Measurements from ENCODE around the gene HIF1AN. TPM values are rescaled to one million over a fixed set of nuclear protein-coding genes. Genes with fewer than 3 reads are reported as not detected.

The HIF1AN gene
- total RNA-seq, 1 donor from 2014 or later = 53.7 TPM

DNA sequence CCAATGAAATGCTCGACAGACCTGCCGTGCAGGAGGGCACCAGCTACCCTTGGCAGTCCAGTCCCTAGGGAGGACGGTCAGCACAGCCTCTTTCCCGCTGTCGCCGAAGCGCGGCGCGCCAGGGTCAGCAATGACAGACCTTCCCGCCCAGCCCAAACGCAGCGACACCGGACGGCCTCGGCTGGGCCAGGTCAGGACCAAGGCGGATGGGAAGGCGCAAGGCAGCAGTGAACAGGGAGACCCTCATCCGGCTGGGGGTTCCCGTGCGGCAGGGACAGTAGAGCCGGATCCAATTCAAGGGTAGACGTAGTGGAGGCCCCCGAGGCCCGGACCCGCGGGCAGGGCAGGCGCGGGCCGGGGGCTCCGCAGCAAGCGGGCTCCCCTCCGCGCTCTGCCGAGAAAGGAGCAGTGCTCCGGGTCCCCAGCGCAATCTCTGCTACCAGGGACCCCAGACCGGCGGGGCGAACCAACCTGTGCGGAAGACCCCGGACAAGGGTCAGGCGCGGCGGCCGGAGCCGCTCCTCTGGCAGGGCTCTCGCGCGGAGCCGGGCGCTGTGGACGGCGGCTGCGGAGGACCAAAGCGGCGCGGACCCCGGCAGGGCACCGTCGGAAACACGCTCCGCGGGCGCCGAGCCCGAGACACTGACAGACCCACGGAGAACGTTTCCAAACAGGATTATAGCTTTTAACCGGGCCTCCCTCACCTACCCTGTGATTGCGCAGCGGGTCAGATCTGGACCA is 16.3 kb upstream of the HIF1AN start, which contains the start of gene SEC31B:
Gene SEC31B, minus strand, starts transcription at position 551 of the 741 bp plus-strand sequence. CDS start 2,909 bp downstream, outside the sequence.
- peak; percentile 82 for DNase-seq (ENCODE audit: low spot score)
- intact Hi-C loops (cut with DNase I) = loop anchor here (5.0 to 10.0 kb wide), 2 partner anchors 87 to 175 kb away; partner anchors contain the start of gene SCD

DNA sequence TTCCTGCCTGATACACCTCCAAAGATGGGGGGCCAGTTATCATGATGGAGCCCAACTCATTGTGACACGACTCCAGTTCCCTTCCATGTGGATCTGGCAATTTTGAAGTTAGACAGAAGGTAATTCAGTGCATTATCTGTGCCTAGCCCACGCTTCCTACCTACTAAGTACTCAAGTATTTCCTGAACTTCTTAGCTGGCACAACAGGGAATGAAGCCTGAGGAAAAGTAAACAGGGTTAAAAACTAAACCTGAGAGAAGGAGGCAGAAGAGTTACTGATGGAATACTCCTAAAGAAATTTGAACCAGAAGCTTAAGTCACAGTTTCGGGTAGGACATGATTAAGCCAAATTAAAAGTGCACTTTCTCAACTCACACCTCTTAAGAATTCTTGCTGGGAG is 14.9 kb upstream of the HIF1AN start:
- intact Hi-C loops (cut with DNase I) = no loop called here
- DNase-seq (ENCODE audit: low spot score) = no peak

DNA sequence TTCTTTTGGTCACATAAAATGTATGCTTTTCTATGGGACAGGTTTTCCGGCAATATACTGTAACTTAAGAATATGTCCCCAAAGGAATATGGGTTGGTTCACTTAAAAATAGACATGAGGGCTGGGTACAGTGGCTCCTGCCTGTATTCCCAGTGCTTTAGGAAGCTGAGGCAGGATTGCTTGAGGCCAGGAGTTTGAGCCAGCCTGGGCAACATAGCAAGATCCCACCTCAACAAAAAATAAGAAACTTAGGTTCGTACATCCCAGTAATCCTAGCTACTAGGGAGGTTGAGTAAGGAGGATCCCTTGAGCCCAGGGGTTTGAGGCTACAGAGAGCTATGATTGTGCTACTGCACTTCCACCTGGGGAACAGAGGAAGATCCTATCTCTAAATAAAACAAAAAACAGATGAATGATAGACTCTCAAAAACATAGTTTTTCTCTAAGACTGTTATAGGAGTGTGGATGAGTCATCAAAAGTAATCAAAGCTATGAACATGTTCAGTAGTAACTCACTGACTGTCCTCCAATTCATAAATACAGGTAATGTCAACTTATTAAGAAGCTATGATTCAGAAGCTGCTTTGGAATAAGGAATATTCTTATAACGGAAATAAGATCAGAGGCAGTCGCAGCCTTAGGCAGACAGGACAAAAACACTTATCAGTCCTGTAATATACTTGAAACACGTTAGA is 13.5 kb upstream of the HIF1AN start:
- intact Hi-C loops (cut with DNase I) = no loop called here

DNA sequence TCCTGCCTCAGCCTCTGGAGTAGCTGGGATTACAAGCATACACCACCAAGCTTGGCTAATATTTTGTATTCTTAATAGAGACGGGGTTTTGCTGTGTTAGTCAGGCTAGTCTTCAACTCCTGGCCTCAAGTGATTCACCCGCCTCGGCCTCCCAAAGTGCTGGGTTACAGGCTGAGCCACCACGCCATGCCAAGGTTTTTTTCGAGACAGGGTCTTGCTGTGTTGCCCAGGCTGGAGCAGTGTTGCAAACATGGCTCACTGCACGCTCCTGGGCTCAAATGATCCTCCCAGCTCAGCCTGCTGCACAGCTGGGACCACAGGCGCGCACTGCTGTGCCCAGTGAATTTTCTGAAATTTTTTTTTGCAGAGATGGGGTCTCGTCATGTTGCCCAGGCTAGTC is 12.8 kb upstream of the HIF1AN start:
- no peak for DNase-seq (ENCODE audit: low spot score)
- intact Hi-C loops (cut with DNase I) = no loop called here

More for the DNA sequence above, 13.5 kb upstream of the HIF1AN start:
- DNase-seq (ENCODE audit: low spot score) = no peak

DNA sequence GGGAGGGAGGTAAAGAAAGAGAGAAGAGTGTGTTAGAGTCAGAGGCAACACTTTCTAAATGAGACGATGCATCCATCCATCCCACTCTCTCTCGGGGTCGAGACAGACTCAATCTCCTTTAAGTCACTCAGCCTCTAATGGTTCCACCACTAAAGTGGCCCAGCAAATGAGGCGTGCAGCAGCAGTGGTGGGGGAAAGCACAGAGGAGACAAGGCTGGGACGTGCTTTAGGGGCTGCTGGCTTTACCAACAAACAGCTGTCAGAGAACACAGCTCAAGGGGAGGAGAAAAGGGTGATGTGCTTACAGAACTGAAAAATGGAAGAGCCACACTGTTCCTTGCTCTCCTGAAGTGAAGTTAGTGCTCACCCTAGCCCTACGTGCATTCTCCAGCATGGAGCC is 11.5 kb upstream of the HIF1AN start:
- intact Hi-C loops (cut with DNase I) = no loop called here
- no peak for DNase-seq (ENCODE audit: low spot score)

DNA sequence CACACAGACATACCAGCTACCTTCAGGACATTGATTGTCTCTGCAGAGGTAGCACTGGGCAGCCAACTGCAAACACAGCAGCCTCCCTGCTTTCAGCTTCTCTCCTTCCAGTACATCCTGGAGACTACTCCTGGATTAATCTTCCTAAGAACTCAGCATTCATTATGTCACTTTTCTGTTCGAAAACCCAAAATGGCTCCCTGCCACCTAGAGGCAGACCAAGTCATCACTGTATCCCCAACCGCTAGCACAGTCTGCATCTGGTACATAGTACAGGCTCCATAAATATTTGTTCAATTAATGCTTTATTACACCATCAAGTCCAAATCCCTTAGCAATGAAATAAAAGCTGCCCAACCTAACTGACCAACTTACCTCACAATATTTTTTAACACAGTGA is 11.1 kb upstream of the HIF1AN start:
- DNase-seq (ENCODE audit: low spot score) = no peak
- intact Hi-C loops (cut with DNase I) = loop anchor here (5.0 kb wide), 1 partner anchor 237 kb away; the partner anchor contains the start of gene BLOC1S2

DNA sequence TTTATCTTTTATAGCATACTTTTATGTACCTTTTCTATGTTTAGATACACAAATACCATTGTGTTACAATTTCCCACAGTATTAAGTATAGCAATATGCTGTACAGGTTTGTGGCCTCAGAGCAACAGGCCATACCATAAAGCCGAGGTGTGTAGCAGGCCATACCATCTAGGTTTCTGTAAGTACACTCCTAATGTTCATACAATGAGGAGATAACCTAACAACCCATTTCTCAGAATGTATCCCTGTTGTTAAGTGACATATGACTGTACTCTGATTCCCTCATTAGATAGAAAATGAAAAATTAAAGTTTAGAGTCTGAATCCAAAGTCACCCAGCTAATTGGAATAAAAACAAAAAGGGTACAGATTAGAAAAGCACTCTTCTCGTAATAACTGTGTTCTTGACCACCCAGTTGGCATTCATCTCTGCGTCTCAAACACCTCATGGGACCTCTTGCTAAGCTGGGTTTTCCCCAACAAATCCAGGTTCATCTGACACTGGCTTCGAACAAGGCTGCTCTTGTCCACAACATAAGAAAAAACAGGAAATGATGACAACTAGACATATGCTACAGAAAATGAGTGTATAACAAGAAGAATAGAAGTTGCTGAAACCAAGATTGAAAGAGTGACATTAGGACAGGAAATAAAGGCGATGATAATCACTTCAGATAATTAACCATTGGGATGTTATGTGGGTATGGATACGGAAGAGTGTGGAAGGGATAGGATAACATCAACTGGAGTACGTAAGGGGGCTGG is 7.4 kb upstream of the HIF1AN start:
- DNase-seq (ENCODE audit: low spot score) = no peak
- intact Hi-C loops (cut with DNase I) = loop anchor here (5.0 kb wide), 1 partner anchor 241 kb away; the partner anchor contains the start of gene BLOC1S2

DNA sequence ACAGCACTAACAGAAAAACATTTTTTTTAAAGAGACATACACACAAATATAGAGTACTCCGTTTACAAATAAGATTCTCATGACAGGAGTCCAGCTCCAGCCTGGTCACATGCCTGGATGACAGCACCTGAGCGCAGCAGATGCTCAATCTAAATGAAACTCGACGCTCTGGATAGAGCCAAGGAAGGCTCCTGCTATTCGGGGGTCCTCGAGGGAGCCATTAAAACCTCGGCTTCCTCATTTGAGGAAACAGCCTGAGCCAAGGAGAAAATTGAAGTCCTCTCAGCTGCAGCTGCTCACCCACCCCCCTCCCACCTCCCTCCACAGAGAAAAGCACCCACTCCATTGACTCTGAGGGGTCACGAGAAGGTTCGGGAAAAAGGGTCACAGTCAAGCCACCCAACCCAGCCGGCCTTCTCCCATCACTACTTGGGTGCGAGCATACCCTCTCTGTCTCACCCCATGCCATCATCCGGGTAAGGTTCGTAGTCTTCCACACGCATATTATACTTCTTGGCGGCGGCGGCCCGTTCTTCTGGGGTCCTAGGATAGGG is 6.7 kb upstream of the HIF1AN start:
- intact Hi-C loops (cut with DNase I) = loop anchor here (5.0 kb wide), 1 partner anchor 242 kb away; the partner anchor contains the start of gene BLOC1S2
- no peak for DNase-seq (ENCODE audit: low spot score)

DNA sequence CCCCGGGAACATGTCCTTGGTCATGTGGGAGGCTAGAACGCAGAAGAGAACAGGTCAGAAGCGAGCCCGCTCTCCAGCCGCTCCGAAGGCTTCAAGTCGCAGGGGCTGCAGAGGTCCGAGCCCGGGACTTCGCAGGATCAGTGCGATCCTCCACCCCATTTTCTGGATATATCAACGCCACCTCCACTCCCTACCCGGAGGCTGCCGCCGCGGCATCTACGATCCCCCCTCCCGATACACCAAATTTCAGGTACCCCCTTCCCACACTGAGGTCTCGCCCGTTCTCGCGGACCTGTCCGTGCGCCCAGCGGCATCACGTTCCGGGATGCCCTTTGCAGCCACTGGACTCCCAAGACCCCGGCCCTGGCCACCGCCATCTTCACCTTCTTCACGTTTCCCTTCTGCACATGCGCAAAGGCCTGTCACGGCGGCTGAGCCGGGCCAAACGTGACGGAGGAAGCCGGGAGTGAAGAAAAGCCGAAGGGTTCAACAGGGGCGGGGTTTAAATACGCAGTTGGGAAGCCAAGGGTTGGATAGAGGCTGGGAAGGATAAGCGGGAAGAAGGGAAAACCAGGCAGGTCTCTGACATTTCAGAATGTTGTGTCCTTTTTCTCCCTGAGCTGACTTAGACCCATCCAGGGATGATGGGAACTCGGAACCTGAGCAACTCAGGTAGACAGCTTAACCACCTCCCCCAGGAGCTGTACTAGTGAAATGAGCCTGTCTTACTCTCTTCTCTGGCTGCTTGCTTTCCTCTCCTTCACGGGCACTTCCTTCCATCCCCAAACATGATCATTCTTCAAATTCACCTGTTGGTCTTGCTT is 6.1 kb upstream of the HIF1AN start, which contains the start of gene NDUFB8:
Gene NDUFB8, minus strand, starts transcription at position 397 of the 824 bp plus-strand sequence. Its CDS starts 20 bp downstream, at position 377.
- intact Hi-C loops (cut with DNase I) = loop anchor here (5.0 kb wide), 1 partner anchor 242 kb away; the partner anchor contains the start of gene BLOC1S2
- peak; percentile 94 for DNase-seq (ENCODE audit: low spot score)

DNA sequence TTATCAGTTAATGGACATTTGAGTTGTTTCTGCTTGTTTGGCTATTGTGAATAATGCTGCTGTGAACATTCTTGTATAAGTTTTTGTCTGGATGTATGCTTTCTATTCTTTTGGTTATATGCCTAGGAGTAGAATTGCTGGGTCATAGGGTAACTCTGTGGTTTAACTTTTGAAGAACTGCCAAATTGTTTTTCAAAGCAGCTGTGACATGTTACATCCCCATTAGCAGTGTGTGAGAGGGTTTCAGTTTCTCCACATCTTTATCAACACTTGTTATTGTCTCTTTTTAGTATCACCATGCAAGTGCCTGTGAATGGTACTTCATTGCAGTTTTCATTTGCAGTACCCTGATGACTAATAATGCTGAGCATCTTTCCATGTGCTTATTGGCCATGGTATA is 4.0 kb upstream of the HIF1AN start:
- intact Hi-C loops (cut with DNase I) = no loop called here
- DNase-seq (ENCODE audit: low spot score) = no peak

DNA sequence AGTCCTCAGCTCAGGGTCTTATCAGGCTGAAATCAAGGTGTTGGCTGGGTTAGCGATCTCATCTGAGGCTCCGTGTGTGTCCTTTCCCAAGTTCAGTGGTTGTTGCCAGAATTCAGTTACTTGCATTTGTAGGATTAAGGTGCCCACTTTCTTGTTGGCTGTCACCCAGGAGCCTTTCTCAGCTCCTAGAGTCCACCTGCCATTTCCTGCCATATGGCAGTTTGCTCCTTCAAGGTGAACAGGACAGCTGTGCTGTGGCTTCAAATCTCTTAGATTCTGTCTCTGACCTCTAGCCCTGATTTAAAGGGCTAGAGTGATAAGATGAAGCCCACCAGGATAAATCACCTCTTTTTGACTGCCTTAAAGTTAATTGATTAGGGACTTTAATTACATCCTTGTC is 1.0 kb upstream of the HIF1AN start:
- DNase-seq (ENCODE audit: low spot score) = no peak
- intact Hi-C loops (cut with DNase I) = no loop called here

DNA sequence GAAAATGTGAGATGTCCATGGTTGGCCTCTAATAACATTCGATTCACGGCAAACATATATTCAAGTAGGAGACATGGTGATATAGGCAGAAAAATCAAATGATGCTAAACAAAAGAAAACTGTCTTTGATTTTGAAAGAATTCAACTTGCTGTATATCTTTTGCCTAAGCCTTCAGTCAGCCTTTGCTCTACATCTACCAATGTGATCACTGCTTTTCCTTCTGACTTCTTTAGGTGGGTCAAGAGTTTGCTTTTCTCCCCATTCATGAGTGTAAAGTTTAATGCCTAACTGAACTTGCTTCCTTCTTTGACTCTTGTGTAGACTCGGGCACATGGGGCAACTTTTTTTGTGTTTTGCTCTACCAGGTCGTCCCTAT is 417 bp upstream of the HIF1AN start:
- intact Hi-C loops (cut with DNase I) = no loop called here
- DNase-seq (ENCODE audit: low spot score) = no peak

DNA sequence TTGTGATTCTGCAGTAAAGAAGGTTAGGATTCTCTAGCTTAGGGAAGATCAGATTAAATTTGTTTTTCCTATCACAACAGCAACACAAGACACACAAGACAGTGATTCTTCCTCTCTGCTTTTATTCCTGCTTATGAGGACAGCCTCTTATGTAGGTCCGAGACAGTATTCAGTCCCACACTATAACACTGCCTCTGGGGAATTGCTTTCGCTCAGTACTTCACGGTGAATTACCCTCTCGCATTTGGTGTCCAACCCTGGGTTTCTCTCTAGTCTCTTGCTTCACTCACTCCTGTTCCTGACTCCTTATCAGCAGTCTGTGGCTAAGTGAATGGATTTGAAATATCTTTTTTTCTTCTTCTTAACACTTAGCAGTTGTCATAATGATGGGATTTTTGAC is 1.7 kb downstream of the HIF1AN start:
- DNase-seq (ENCODE audit: low spot score) = no peak
- intact Hi-C loops (cut with DNase I) = no loop called here

DNA sequence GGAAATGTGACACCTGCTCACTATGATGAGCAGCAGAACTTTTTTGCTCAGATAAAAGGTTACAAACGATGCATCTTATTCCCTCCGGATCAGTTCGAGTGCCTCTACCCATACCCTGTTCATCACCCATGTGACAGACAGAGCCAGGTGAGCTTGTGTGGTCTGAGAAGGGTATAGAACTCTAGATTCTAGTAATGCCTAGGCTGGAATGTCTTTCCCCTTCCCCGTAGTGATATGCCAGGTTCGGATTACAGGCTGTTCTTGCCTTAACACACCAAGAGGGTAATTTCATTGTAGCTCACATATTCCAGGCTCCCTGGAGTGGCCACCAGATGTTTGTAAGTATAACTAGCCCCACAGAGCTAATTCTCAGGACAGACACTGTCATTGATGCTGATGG is 9.2 kb downstream of the HIF1AN start:
- no peak for DNase-seq (ENCODE audit: low spot score)
- intact Hi-C loops (cut with DNase I) = no loop called here

DNA sequence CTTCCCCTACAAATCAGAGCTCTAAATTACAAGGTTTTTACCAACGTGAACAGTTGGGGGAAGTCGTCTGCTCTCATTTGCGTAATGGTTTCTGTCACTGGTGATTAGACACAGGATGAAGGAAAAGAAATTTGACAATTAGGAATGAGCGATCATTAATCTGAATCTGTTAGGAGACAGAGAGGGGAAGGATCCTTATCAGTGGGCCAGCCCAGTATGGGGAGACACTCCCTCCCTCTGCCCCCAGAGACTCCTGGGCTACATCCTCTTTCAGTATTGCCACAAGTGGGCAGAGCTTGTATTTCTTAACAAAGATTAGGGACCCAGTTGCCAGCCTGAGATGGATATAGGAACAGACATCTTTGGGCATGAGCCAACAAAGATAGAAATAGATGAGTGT is 15.5 kb downstream of the HIF1AN start:
- no peak for DNase-seq (ENCODE audit: low spot score)
- intact Hi-C loops (cut with DNase I) = no loop called here

DNA sequence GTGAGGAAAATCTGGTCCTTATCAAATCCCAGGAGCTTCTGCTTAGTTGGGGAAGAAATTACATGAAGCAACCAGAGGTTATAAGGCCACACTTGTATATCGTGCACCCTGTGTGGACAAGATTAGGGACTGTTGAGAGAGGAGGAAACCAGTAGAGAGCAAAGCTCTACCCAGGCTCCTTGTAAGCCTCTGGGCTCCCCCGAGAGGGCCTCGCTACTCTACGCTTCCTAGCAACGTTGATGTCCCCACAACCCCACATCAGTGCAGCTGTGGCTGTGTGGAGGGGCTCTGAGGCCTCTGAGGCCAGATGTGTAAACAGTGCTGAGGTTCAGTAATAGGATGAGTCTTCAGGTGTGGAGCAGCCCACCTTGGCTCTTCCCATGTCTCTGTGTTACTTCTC is 16.0 kb downstream of the HIF1AN start:
- DNase-seq (ENCODE audit: low spot score) = no peak
- intact Hi-C loops (cut with DNase I) = no loop called here

DNA sequence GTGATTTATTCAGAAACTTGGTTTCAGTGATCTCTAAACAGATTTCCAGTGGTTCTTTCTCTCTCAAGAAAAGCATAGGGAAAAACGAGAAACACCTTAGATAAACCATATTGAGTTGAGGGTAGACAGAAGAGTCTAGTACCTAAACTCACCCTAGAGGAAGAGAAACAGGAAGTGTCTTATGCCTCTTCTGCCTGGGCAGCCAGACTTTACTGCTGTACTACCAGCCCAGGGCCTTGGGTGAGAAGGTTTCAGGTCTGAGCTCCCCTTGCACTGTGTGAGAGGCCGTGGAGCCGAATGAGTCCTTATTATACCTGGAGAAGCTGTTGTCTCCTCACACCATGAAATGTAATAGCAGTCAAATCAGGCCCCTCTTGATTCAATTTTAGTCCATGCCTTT is 18.2 kb downstream of the HIF1AN start:
- intact Hi-C loops (cut with DNase I) = no loop called here

DNA sequence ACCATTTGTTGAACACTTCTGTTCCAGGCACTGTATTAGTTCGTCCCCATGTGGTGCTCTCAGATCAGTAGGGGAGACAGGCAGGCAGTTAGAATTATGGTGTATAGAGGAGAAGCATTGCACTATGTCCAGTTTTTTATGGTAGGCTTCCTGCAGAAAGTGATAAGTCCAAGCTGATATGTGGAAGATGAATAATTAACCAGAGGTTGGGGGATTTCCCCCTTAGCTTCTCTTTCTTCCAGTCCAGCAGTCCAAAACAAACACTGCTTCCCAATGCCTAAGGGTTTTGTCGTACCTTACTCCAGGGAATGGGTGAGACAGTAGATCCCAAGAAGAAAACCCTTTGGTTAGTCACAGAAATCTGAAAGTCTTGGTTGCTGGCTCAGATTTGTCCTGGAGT is 19.2 kb downstream of the HIF1AN start:
- no peak for DNase-seq (ENCODE audit: low spot score)
- intact Hi-C loops (cut with DNase I) = no loop called here

More for the DNA sequence above, 18.2 kb downstream of the HIF1AN start:
- no peak for DNase-seq (ENCODE audit: low spot score)

DNA sequence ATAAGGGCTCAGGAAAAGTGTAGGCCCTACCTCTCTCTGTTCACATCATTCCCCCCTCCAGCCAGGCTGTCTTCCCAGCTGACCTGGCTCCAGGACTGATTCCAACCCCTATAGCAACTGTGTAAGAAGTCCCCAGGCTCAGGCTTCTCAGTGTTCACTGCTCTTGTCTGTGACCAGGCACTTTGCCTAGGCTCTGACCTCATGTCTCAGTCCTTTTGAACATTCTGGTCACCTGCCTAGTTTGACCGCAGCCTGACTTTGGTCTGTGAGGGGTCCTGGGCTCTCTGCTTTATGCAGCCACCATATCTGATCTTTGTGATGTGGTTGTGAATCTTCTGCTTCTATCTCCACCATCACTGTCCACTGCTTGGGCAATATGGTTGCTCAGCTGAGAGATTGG is 24.5 kb downstream of the HIF1AN start:
- no peak for DNase-seq (ENCODE audit: low spot score)
- intact Hi-C loops (cut with DNase I) = loop anchor here (5.0 to 10.0 kb wide), 2 partner anchors 185 to 317 kb away; partner anchors contain the start of gene PAX2

Data from cardiac septum (tissue), 1 donor.